GM06990 (cell line): ENCODE measurements around the gene MTHFD2L.

Experiments used
- DNase-seq: peaks from one replicate; pipeline ENCODE4 v3.0.0-alpha.2; 2011; ENCODE audit not compliant: insufficient read length; ENCODE audit errors: extremely low read depth
- H3K27me3 ChIP-seq: replicated peaks from 2 replicates; pipeline ENCODE4 v1.6.0; 2011; ENCODE audit warnings: low read length; ENCODE audit not compliant: control insufficient read depth, insufficient read depth
- H3K36me3 ChIP-seq: 2 replicates; pipeline ENCODE4 v1.5.1; 2011; ENCODE audit warnings: low read length; ENCODE audit not compliant: control insufficient read depth, insufficient read depth
- H3K4me3 ChIP-seq: replicated peaks from 2 replicates; pipeline ENCODE4 v1.5.1; 2011; ENCODE audit warnings: low read depth, mild to moderate bottlenecking, control low read depth, low read length
- TF ChIP-seq, protein P1 (sequence below): IDR thresholded peaks from 2 replicates; pipeline ENCODE4 v1.5.1; 2011; ENCODE audit warnings: low read length, control low read depth, mild to moderate bottlenecking, inconsistent platforms; ENCODE audit not compliant: insufficient read depth, poor library complexity, severe bottlenecking

MTHFD2L gene

GRCh38 chr4:74314944-74315343, 157.0 kb downstream of the MTHFD2L start:
- no peak for DNase-seq
- Histone ChIP-seq H3K27me3 (no peaks in the 10 kb centered on the region), H3K4me3 (no peak overlapping the region), H3K36me3 (no peaks in the 10 kb centered on the region)
- TF ChIP-seq, protein P1, sequence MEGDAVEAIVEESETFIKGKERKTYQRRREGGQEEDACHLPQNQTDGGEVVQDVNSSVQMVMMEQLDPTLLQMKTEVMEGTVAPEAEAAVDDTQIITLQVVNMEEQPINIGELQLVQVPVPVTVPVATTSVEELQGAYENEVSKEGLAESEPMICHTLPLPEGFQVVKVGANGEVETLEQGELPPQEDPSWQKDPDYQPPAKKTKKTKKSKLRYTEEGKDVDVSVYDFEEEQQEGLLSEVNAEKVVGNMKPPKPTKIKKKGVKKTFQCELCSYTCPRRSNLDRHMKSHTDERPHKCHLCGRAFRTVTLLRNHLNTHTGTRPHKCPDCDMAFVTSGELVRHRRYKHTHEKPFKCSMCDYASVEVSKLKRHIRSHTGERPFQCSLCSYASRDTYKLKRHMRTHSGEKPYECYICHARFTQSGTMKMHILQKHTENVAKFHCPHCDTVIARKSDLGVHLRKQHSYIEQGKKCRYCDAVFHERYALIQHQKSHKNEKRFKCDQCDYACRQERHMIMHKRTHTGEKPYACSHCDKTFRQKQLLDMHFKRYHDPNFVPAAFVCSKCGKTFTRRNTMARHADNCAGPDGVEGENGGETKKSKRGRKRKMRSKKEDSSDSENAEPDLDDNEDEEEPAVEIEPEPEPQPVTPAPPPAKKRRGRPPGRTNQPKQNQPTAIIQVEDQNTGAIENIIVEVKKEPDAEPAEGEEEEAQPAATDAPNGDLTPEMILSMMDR, result no peak

GRCh38 chr4:74315376-74315775, 157.5 kb downstream of the MTHFD2L start:
- TF ChIP-seq, protein P1, result no peak
- no peak for DNase-seq
- Histone ChIP-seq H3K4me3 (no peak overlapping the region), H3K27me3 (no peaks in the 10 kb centered on the region), H3K36me3 (no peaks in the 10 kb centered on the region)

- H3K27me3 ChIP-seq, result no peaks in the 10 kb centered on the region
- H3K4me3 ChIP-seq, result no peak overlapping the region
- DNase-seq, result no peak
- H3K36me3 ChIP-seq, result no peaks in the 10 kb centered on the region
- TF ChIP-seq, protein P1, result no peak
Measured at GRCh38 chr4:74316397-74316796, 158.5 kb downstream of the MTHFD2L start.

- Histone ChIP-seq H3K27me3 (no peaks in the 10 kb centered on the region), H3K36me3 (no peaks in the 10 kb centered on the region), H3K4me3 (no peak overlapping the region)
- no peak for DNase-seq
- TF ChIP-seq, protein P1, result no peak
Measured at GRCh38 chr4:74317616-74318246, 159.8 kb downstream of the MTHFD2L start.

- Histone ChIP-seq H3K36me3 (no peaks in the 10 kb centered on the region), H3K4me3 (no peak overlapping the region), H3K27me3 (no peaks in the 10 kb centered on the region)
- DNase-seq, result no peak
- TF ChIP-seq, protein P1, result no peak
Measured at GRCh38 chr4:74318276-74318675, 160.4 kb downstream of the MTHFD2L start.

DNA sequence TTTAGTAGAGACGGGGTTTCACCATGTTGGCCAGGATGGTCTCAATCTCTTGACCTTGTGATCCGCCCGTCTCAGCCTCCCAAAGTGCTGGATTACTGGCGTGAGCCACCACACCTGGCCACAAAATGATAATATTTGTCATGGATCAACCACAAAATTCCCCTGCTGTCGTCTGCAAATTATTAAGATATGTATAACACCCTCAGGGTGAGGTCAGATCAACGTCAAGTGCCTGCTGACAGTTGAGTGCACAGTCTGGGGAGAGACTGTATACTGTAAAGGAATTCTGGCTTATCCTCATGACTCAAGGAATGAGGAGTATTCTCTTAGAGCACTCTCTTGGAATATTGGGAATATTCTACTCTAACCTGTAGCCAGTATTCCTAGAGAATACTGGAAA, 161.6 kb downstream of the MTHFD2L start:
- no peaks in the 10 kb centered on the region for H3K27me3 ChIP-seq
- no peak for DNase-seq
- TF ChIP-seq, protein P1, result no peak
- H3K36me3 ChIP-seq, result no peaks in the 10 kb centered on the region
- H3K4me3 ChIP-seq, result no peak overlapping the region
